Hepatocyte (in vitro differentiated cells): ENCODE measurements around the gene SMG7.

Experiments
- EZH2 ChIP-seq: fragments of 200-600 bp; sonication (generic); IDR thresholded peaks from 2 replicates; pipeline ENCODE4 v1.6.1; 2016; ENCODE audit warnings: antibody characterized with exemption, mild to moderate bottlenecking, borderline replicate concordance
- EZH2phosphoT487 ChIP-seq: fragments of 200-600 bp; sonication (generic); IDR thresholded peaks from one replicate; pipeline ENCODE4 v1.6.1; 2018; ENCODE audit warnings: antibody characterized with exemption, mild to moderate bottlenecking, low read depth, moderate library complexity; ENCODE audit not compliant: unreplicated experiment, severe bottlenecking
- TF ChIP-seq, protein P1 (sequence below): fragments of 200-600 bp; sonication (generic); IDR thresholded peaks from 2 replicates; pipeline ENCODE4 v1.5.1; 2016; ENCODE audit warnings: antibody characterized with exemption, mild to moderate bottlenecking; ENCODE audit not compliant: poor library complexity

DNA sequence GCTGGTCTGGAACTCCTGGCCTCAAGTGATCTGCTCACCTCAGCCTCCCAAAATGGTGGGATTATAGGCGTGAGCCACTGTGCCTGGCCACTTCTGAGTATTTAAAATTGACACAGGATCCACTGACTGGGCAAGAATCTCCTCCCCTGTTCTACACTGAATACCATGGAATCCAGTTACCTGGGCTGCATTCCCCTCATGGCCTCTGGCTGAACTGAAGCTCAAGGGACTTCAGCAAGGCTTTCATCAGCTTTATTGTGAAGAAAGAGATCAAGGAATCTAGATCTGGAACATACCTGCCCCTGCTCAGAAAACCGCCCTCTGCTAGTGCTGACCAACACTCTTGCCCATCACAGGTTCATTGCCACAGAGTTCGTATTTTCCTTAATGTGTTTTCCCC is 97.5 kb downstream of the SMG7 start:
- TF ChIP-seq, protein P1, sequence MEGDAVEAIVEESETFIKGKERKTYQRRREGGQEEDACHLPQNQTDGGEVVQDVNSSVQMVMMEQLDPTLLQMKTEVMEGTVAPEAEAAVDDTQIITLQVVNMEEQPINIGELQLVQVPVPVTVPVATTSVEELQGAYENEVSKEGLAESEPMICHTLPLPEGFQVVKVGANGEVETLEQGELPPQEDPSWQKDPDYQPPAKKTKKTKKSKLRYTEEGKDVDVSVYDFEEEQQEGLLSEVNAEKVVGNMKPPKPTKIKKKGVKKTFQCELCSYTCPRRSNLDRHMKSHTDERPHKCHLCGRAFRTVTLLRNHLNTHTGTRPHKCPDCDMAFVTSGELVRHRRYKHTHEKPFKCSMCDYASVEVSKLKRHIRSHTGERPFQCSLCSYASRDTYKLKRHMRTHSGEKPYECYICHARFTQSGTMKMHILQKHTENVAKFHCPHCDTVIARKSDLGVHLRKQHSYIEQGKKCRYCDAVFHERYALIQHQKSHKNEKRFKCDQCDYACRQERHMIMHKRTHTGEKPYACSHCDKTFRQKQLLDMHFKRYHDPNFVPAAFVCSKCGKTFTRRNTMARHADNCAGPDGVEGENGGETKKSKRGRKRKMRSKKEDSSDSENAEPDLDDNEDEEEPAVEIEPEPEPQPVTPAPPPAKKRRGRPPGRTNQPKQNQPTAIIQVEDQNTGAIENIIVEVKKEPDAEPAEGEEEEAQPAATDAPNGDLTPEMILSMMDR = no peak
- TF ChIP-seq EZH2 (no peak), EZH2phosphoT487 (no peak)
